SU-DHL-6 (cell line): ENCODE data around the gene TMEM88.

Experiments
- EZH2phosphoT487 ChIP-seq: fragments of 200-600 bp; sonication (generic), shearing (Covaris generic); conservative IDR thresholded peaks from 2 replicates; pipeline ENCODE4 v1.6.1; 2018; ENCODE audit warnings: mild to moderate bottlenecking, antibody characterized with exemption, low read length, moderate library complexity, mixed read lengths
- TF ChIP-seq, protein P1 (sequence below): fragments of 200-600 bp; sonication (generic); IDR thresholded peaks from one replicate; pipeline ENCODE4 v1.5.1; 2017; ENCODE audit warnings: antibody characterized with exemption, mild to moderate bottlenecking, low read length, moderate library complexity; ENCODE audit not compliant: insufficient read depth, poor library complexity, severe bottlenecking

DNA sequence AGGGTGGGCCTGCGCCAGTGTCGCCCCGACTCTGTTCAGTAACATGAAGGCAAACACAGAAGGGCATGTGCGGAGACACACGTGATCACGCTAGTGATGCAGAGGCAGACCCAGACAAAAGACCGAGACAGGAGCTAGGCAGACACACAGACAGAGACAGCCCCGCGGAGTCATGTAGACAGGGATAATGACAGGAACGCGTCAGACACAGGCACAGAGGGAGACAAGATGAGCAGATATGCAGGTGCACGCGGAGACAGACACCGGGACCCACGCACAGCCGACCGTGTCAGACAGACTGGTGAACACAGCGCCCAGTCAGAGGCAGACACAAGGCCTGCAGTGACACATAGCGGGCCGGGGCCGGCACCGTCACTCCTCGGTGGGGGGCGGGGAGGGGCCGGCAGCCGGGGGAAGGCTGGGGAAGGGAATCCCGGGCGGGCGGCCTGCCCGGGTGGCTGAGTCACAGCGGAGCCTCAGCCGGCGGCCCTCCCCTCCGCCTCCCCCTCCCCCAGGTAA, 13.4 kb upstream of the TMEM88 start:
- TF ChIP-seq, protein P1, sequence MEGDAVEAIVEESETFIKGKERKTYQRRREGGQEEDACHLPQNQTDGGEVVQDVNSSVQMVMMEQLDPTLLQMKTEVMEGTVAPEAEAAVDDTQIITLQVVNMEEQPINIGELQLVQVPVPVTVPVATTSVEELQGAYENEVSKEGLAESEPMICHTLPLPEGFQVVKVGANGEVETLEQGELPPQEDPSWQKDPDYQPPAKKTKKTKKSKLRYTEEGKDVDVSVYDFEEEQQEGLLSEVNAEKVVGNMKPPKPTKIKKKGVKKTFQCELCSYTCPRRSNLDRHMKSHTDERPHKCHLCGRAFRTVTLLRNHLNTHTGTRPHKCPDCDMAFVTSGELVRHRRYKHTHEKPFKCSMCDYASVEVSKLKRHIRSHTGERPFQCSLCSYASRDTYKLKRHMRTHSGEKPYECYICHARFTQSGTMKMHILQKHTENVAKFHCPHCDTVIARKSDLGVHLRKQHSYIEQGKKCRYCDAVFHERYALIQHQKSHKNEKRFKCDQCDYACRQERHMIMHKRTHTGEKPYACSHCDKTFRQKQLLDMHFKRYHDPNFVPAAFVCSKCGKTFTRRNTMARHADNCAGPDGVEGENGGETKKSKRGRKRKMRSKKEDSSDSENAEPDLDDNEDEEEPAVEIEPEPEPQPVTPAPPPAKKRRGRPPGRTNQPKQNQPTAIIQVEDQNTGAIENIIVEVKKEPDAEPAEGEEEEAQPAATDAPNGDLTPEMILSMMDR = no peak
- no peak for TF ChIP-seq EZH2phosphoT487
